Measurements from ENCODE around the gene SPNS2.

The SPNS2 gene

GRCh38 chr17:4498461-4499397 is at the start of gene SPNS2:
SPNS2 (plus strand) TSS chr17:4498881; CDS start chr17:4499048, 167 bp downstream.
- in situ Hi-C loops (cut with HindIII; ENCODE audit: low sequenced_read_pairs): no loop called here

- in situ Hi-C loops (cut with HindIII; ENCODE audit: low sequenced_read_pairs): no loop called here
Measured at GRCh38 chr17:4449736-4450135, 48.9 kb upstream of the SPNS2 start.

GRCh38 chr17:4450710-4451316 is 47.9 kb upstream of the SPNS2 start:
- in situ Hi-C loops (cut with HindIII; ENCODE audit: low sequenced_read_pairs): no loop called here

GRCh38 chr17:4453812-4454591 is 44.7 kb upstream of the SPNS2 start:
- in situ Hi-C loops (cut with HindIII; ENCODE audit: low sequenced_read_pairs): no loop called here

GRCh38 chr17:4460661-4461060 is 38.0 kb upstream of the SPNS2 start:
- in situ Hi-C loops (cut with HindIII; ENCODE audit: low sequenced_read_pairs): no loop called here

- in situ Hi-C loops (cut with HindIII; ENCODE audit: low sequenced_read_pairs): no loop called here
Measured at GRCh38 chr17:4463818-4464476, 34.7 kb upstream of the SPNS2 start.

GRCh38 chr17:4465786-4466185 is 32.9 kb upstream of the SPNS2 start:
- in situ Hi-C loops (cut with HindIII; ENCODE audit: low sequenced_read_pairs): no loop called here

GRCh38 chr17:4467287-4467686 is 31.4 kb upstream of the SPNS2 start:
- in situ Hi-C loops (cut with HindIII; ENCODE audit: low sequenced_read_pairs): no loop called here

GRCh38 chr17:4469552-4469951 is 29.1 kb upstream of the SPNS2 start:
- in situ Hi-C loops (cut with HindIII; ENCODE audit: low sequenced_read_pairs): no loop called here

GRCh38 chr17:4472286-4472685 is 26.4 kb upstream of the SPNS2 start:
- in situ Hi-C loops (cut with HindIII; ENCODE audit: low sequenced_read_pairs): no loop called here

- in situ Hi-C loops (cut with HindIII; ENCODE audit: low sequenced_read_pairs): no loop called here
Measured at GRCh38 chr17:4474093-4474492, 24.6 kb upstream of the SPNS2 start.

- in situ Hi-C loops (cut with HindIII; ENCODE audit: low sequenced_read_pairs): no loop called here
Measured at GRCh38 chr17:4475001-4475400, 23.7 kb upstream of the SPNS2 start.

- in situ Hi-C loops (cut with HindIII; ENCODE audit: low sequenced_read_pairs): no loop called here
Measured at GRCh38 chr17:4475463-4475862, 23.2 kb upstream of the SPNS2 start.

GRCh38 chr17:4476017-4476416 is 22.7 kb upstream of the SPNS2 start:
- in situ Hi-C loops (cut with HindIII; ENCODE audit: low sequenced_read_pairs): no loop called here

GRCh38 chr17:4476511-4477070 is 22.1 kb upstream of the SPNS2 start:
- in situ Hi-C loops (cut with HindIII; ENCODE audit: low sequenced_read_pairs): no loop called here

GRCh38 chr17:4477255-4477791 is 21.4 kb upstream of the SPNS2 start:
- in situ Hi-C loops (cut with HindIII; ENCODE audit: low sequenced_read_pairs): no loop called here

- in situ Hi-C loops (cut with HindIII; ENCODE audit: low sequenced_read_pairs): no loop called here
Measured at GRCh38 chr17:4478318-4478830, 20.3 kb upstream of the SPNS2 start.

GRCh38 chr17:4479340-4479981 is 19.2 kb upstream of the SPNS2 start:
- in situ Hi-C loops (cut with HindIII; ENCODE audit: low sequenced_read_pairs): no loop called here

- in situ Hi-C loops (cut with HindIII; ENCODE audit: low sequenced_read_pairs): no loop called here
Measured at GRCh38 chr17:4479982-4480751, 18.5 kb upstream of the SPNS2 start.
